HL-60 (cell line): ENCODE measurements around the gene HIPK4.

Experiments
- CTCF ChIP-seq: IDR thresholded peaks from one replicate; pipeline ENCODE4 v1.5.1; 2011; ENCODE audit warnings: low read length, control low read depth, inconsistent platforms; ENCODE audit not compliant: insufficient read depth
- GABPA ChIP-seq: IDR thresholded peaks from 2 replicates; pipeline ENCODE4 v1.6.1; 2012; ENCODE audit warnings: low read depth

- no peak for TF ChIP-seq CTCF
- TF ChIP-seq GABPA, result no peak
Observed at GRCh38 chr19:40379446-40380198, 10.4 kb downstream of the HIPK4 start.
